ENCODE measurements around the gene CABLES2. TPM values are rescaled to one million over a fixed set of nuclear protein-coding genes. Genes with fewer than 3 reads are reported as not detected.

The CABLES2 gene
- total and polyA plus RNA-seq, 12 donors = 1.5 to 5.6 (median 3.7) TPM

DNA sequence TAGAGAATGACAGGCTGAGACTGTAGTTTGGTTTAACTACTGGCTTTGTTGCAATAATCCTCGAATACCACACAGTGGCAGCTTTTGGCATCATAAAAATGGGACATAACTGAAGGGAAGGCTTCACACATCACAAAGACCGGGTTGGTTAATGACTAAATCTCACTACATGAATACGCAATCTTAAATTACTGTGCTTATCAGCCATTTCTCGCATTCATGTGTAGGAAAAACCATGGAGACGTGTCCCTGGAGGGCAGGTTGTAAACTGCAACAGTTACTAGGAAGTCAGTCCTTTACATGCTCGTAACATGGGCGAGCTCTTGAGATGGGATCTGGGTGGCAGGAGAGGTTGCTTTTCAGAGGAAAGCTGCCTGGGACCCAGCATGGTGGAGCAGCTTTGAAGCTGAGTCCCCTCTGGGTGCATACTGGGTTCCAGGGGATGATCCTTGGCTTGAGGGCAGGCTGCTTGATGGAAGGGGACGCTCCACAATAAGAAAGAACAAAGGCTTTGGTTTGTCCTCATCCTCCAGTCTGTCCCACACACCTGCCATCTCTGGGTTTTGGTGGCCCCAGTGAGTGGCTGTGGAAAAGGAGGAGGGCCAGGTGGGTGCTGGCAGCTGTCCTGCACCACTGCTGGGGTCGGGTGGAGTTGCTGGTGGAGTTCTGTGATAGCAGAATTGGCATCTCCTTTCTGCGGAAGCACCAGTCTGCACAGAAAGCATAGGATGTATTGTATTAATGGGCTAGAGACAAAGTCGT is 18.1 kb downstream of the CABLES2 start:
- no peaks in the 10 kb centered on the region for H3K9me3 ChIP-seq (replicated peaks in 1 of 3)
- H3K27me3 ChIP-seq = no peaks in the 10 kb centered on the region
- DNase-seq = no peak
- peaks cover 17 to 27% of the 10 kb centered on the region in 2 donors for H3K4me1 ChIP-seq (replicated peaks in 1 of 2)
- peak overlapping the region in 1 of 5 donors; percentile 90 for H3K27ac ChIP-seq
- TF ChIP-seq, protein P1, sequence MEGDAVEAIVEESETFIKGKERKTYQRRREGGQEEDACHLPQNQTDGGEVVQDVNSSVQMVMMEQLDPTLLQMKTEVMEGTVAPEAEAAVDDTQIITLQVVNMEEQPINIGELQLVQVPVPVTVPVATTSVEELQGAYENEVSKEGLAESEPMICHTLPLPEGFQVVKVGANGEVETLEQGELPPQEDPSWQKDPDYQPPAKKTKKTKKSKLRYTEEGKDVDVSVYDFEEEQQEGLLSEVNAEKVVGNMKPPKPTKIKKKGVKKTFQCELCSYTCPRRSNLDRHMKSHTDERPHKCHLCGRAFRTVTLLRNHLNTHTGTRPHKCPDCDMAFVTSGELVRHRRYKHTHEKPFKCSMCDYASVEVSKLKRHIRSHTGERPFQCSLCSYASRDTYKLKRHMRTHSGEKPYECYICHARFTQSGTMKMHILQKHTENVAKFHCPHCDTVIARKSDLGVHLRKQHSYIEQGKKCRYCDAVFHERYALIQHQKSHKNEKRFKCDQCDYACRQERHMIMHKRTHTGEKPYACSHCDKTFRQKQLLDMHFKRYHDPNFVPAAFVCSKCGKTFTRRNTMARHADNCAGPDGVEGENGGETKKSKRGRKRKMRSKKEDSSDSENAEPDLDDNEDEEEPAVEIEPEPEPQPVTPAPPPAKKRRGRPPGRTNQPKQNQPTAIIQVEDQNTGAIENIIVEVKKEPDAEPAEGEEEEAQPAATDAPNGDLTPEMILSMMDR (IDR thresholded peaks at IDR 0.05) = no peak
- no peak for TF ChIP-seq POLR2A (IDR thresholded peaks at IDR 0.05)
- peaks cover 0 to 22% of the 10 kb centered on the region in 2 donors for H3K36me3 ChIP-seq (replicated peaks in 1 of 2)
- no peak overlapping the region for H3K4me3 ChIP-seq
- intact Hi-C loops (cut with DNase I) = loop anchor here in 1 of 2 donors (5.0 kb wide), 1 partner anchor 37 kb away; no protein-coding TSS in a partner anchor
- 81 to 84% (median 82%) methylated on average over 11 of the region's 11 CpGs for WGBS, 4 donors

DNA sequence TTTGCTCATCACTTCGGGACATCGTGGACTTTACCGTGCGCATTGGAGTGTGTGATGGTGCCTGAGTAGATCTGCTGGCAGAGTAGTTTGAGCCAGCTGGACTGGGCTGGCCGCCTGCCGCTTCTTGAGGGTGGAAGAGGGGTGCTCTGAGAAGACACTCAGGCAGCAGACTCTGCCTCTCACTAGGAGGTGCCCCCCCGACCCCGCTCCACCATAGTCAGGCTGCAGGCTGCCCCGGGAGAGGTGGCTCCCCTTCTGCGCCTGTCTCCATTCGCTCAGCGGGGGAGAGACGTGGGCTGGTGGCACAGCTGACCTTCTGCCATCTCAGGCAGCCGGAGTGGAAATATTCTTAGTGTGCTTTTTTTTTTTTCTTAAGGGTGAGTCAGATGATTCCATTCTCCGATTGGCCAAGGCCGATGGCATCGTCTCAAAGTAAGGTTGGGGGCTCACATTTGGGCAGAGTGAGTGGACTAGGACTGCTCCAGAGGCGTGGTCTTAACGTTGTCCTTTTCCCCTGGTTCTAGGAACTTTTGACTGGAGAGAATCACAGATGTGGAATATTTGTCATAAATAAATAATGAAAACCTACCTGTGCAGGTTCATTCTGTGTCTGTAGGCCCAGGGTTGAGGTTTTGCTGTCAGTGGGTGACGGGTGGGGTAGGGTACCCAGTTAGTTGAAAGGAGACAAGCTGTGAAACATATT is 19.0 kb downstream of the CABLES2 start:
- 42 to 51% (median 44%) methylated on average over 20 of the region's 20 CpGs for WGBS, 4 donors
- peak in 1 of 2 donors; percentile 42 for TF ChIP-seq POLR2A (IDR thresholded peaks at IDR 0.05)
- TF ChIP-seq, protein P1 (IDR thresholded peaks at IDR 0.05) = no peak
- H3K9me3 ChIP-seq (replicated peaks in 1 of 3) = no peaks in the 10 kb centered on the region
- intact Hi-C loops (cut with DNase I) = loop anchor here in 1 of 2 donors (5.0 kb wide), 1 partner anchor 36 kb away; no protein-coding TSS in a partner anchor
- H3K27me3 ChIP-seq = no peaks in the 10 kb centered on the region
- H3K4me3 ChIP-seq = peak overlapping the region in 2 of 4 donors; percentile 80 to 97
- peaks cover 0 to 22% of the 10 kb centered on the region in 2 donors for H3K36me3 ChIP-seq (replicated peaks in 1 of 2)
- peaks cover 17 to 27% of the 10 kb centered on the region in 2 donors for H3K4me1 ChIP-seq (replicated peaks in 1 of 2)
- peak in 3 of 7 donors; percentile 53 to 62 (median 53) for DNase-seq
- peak overlapping the region in 3 of 5 donors; percentile 87 to 91 (median 90) for H3K27ac ChIP-seq

DNA sequence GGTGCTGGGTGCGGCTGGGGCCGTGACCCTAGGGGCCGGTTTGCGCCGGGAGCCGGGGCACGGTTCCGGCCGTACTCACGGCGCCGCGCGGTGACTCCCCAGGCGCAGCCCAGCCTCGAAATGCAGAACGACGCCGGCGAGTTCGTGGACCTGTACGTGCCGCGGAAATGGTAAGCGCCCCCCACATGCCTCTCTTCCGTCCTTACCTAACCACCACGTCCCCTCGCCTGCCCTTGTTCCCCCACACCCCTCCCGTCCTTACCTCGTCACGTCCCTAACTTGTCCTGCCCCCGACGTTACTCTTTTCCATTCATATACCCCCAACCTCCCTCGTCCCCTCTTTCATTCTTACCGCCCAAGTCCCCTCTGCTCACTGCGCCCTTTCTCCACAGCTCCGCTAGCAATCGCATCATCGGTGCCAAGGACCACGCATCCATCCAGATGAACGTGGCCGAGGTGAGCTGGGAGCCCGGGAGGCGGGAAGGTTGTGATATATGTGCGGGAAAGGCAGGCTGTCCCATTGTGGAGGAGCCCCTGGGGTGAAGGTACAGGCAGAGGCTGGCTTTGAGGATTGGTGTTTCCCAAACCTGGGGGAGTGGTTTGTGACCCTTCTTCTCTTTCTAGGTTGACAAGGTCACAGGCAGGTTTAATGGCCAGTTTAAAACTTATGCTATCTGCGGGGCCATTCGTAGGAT is 19.7 kb downstream of the CABLES2 start:
- H3K4me1 ChIP-seq (replicated peaks in 1 of 2) = peaks cover 17 to 27% of the 10 kb centered on the region in 2 donors
- peaks cover 0 to 22% of the 10 kb centered on the region in 2 donors for H3K36me3 ChIP-seq (replicated peaks in 1 of 2)
- intact Hi-C loops (cut with DNase I) = loop anchor here in 1 of 2 donors (5.0 kb wide), 1 partner anchor 35 kb away; no protein-coding TSS in a partner anchor
- H3K9me3 ChIP-seq (replicated peaks in 1 of 3) = no peaks in the 10 kb centered on the region
- H3K27ac ChIP-seq = peak overlapping the region in 4 of 5 donors; percentile 84 to 91 (median 88)
- no peak for DNase-seq
- 2 to 4% (median 3%) methylated on average over 33 to 47 of the region's 47 CpGs for WGBS, 4 donors
- H3K27me3 ChIP-seq = no peaks in the 10 kb centered on the region
- no peak for TF ChIP-seq POLR2A (IDR thresholded peaks at IDR 0.05)
- TF ChIP-seq, protein P1 (IDR thresholded peaks at IDR 0.05) = no peak
- peak overlapping the region; percentile 26 to 97 (median 88) for H3K4me3 ChIP-seq
